PC-9 (cell line): ENCODE results near the gene PSEN1. TPM values are rescaled to one million over a fixed set of nuclear protein-coding genes. Genes with fewer than 3 reads are reported as not detected.

Source experiments
- BruUV-seq: library from RNA; stranded (reverse); fragments of 400-500 nt; replicated peaks from 2 replicates; lab custom pipeline; 2021; lab: Mats Ljungman, UMichigan
- CTCF ChIA-PET: fragments of 300-600 bp; sonication (Branson Sonifier 250); formaldehyde crosslinking; loops from one replicate; lab custom pipeline; 2022; ENCODE audit warnings: antibody characterized with exemption; lab: Charles Lee
- POLR2A ChIA-PET: fragments of 300-600 bp; sonication (Branson Sonifier 250); formaldehyde crosslinking; loops from one replicate; lab custom pipeline; 2022; ENCODE audit warnings: antibody characterized with exemption; ENCODE audit not compliant: unreplicated experiment; lab: Charles Lee
- DNase-seq, 2 experiments: peaks; one replicate each; pipeline versions ENCODE4 v3.0.0 to v3.0.0-alpha.2; 2015 to 2022; ENCODE audit warnings: mixed read lengths in 1 of 2
- H2AFZ ChIP-seq: fragments of 200-600 bp; sonication (generic); 2 replicates; pipeline ENCODE4 v1.8.1; 2017; ENCODE audit warnings: antibody characterized with exemption
- H3F3A ChIP-seq: fragments of 200-600 bp; sonication (generic); 2 replicates; pipeline ENCODE4 v1.8.1; 2017; ENCODE audit warnings: antibody characterized with exemption, mild to moderate bottlenecking, low read depth; ENCODE audit not compliant: insufficient read depth
- H3K27ac ChIP-seq: fragments of 200-600 bp; sonication (generic); 2 replicates; pipeline ENCODE4 v1.6.1; 2016; ENCODE audit warnings: mixed run types
- H3K27me3 ChIP-seq: fragments of 200-600 bp; sonication (generic); 2 replicates; pipeline ENCODE4 v1.6.1; 2016; ENCODE audit warnings: low read depth, mixed run types; ENCODE audit not compliant: insufficient read depth
- H3K36me3 ChIP-seq: fragments of 200-600 bp; sonication (generic); 2 replicates; pipeline ENCODE4 v1.6.1; 2016; ENCODE audit warnings: low read depth, mixed run types
- H3K4me1 ChIP-seq: fragments of 200-600 bp; sonication (generic); replicated peaks from 2 replicates; pipeline ENCODE4 v1.6.1; 2016; ENCODE audit warnings: mixed run types; ENCODE audit not compliant: insufficient read depth
- H3K4me2 ChIP-seq: fragments of 200-600 bp; sonication (generic); 2 replicates; pipeline ENCODE4 v1.6.1; 2017; ENCODE audit warnings: mixed run types
- H3K4me3 ChIP-seq: fragments of 200-600 bp; sonication (generic); 2 replicates; pipeline ENCODE4 v1.6.1; 2016; ENCODE audit warnings: mixed run types
- H3K79me2 ChIP-seq: fragments of 200-600 bp; sonication (generic); 2 replicates; pipeline ENCODE4 v1.6.1; 2017; ENCODE audit warnings: low read depth, mixed run types
- H3K9me2 ChIP-seq: fragments of 200-600 bp; sonication (generic); 2 replicates; pipeline ENCODE4 v1.8.1; 2017; ENCODE audit warnings: mild to moderate bottlenecking; ENCODE audit not compliant: insufficient read depth
- H3K9me3 ChIP-seq: fragments of 200-600 bp; sonication (generic); 2 replicates; pipeline ENCODE4 v1.8.1; 2016; ENCODE audit warnings: low read depth; ENCODE audit not compliant: insufficient read depth
- H4K20me1 ChIP-seq: fragments of 200-600 bp; sonication (generic); 2 replicates; pipeline ENCODE4 v1.8.1; 2017; ENCODE audit not compliant: insufficient read depth
- EZH2 ChIP-seq: fragments of 200-600 bp; sonication (generic); IDR thresholded peaks from 2 replicates; pipeline ENCODE4 v1.8.0; 2017; ENCODE audit warnings: antibody characterized with exemption, low read depth
- intact Hi-C: fragments of 100-400 bp; cut with micrococcal nuclease; formaldehyde crosslinking; loops from one replicate; pipeline ENCODE4 v1.10.0; 2022; ENCODE audit not compliant: unreplicated experiment
- total RNA-seq: library from RNA; stranded (reverse); gene quantifications from 2 replicates; pipeline ENCODE4 v1.2.3, GENCODE V29; 2021
- TF ChIP-seq, protein P1 (sequence below): fragments of 200-600 bp; sonication (generic); conservative IDR thresholded peaks from 2 replicates; pipeline ENCODE4 v1.6.1; 2017; ENCODE audit warnings: mixed run types, antibody characterized with exemption, mild to moderate bottlenecking, moderate library complexity

Gene PSEN1
- total RNA-seq, 1 experiment from 2014 or later, result 44.0 TPM

DNA sequence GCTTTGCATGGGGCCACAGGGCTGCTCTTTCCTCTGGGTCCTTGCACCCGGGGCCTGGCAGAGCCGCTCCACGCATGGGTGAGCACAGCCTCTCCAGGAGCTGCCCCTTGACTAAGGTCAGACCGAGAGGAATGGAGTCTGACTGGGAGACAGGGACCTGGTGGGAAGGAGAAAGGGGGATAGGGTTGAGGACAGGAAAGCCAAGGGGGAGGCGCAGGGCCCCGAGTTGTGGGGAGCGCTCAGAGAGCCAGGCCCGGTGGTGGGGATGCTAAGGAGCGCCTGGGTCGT, 117.0 kb downstream of the PSEN1 start:
- Histone ChIP-seq H3K4me1 (no peaks in the 10 kb centered on the region), H3K36me3 (no peaks in the 10 kb centered on the region), H3F3A (no peaks in the 10 kb centered on the region), H2AFZ (no peak overlapping the region), H3K79me2 (no peaks in the 10 kb centered on the region), H3K4me3 (no peak overlapping the region), H3K27ac (no peak overlapping the region), H4K20me1 (no peaks in the 10 kb centered on the region), H3K4me2 (no peak overlapping the region), H3K9me3 (no peaks in the 10 kb centered on the region), H3K27me3 (no peaks in the 10 kb centered on the region), H3K9me2 (no peaks in the 10 kb centered on the region)
- no peak for DNase-seq
- ChIA-PET CTCF (no interaction called here), POLR2A (no interaction called here)
- intact Hi-C loops, result no loop called here
- TF ChIP-seq EZH2, result no peak
- TF ChIP-seq, protein P1, sequence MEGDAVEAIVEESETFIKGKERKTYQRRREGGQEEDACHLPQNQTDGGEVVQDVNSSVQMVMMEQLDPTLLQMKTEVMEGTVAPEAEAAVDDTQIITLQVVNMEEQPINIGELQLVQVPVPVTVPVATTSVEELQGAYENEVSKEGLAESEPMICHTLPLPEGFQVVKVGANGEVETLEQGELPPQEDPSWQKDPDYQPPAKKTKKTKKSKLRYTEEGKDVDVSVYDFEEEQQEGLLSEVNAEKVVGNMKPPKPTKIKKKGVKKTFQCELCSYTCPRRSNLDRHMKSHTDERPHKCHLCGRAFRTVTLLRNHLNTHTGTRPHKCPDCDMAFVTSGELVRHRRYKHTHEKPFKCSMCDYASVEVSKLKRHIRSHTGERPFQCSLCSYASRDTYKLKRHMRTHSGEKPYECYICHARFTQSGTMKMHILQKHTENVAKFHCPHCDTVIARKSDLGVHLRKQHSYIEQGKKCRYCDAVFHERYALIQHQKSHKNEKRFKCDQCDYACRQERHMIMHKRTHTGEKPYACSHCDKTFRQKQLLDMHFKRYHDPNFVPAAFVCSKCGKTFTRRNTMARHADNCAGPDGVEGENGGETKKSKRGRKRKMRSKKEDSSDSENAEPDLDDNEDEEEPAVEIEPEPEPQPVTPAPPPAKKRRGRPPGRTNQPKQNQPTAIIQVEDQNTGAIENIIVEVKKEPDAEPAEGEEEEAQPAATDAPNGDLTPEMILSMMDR, result no peak
- no TSS peak for BruUV-seq

- no peak for DNase-seq
- no peaks in the 10 kb centered on the region for H4K20me1 ChIP-seq
- intact Hi-C loops, result no loop called here
- POLR2A ChIA-PET, result no interaction called here
- TF ChIP-seq, protein P1, result no peak
- TF ChIP-seq EZH2, result no peak
- H3K4me2 ChIP-seq, result no peak overlapping the region
- H3F3A ChIP-seq, result no peaks in the 10 kb centered on the region
- no peak overlapping the region for H3K27ac ChIP-seq
- CTCF ChIA-PET, result no interaction called here
- H3K9me2 ChIP-seq, result no peaks in the 10 kb centered on the region
- no peaks in the 10 kb centered on the region for H3K4me1 ChIP-seq
- no TSS peak for BruUV-seq
- no peaks in the 10 kb centered on the region for H3K27me3 ChIP-seq
- no peaks in the 10 kb centered on the region for H3K9me3 ChIP-seq
- H3K4me3 ChIP-seq, result no peak overlapping the region
- H3K79me2 ChIP-seq, result no peaks in the 10 kb centered on the region
- H2AFZ ChIP-seq, result no peak overlapping the region
- H3K36me3 ChIP-seq, result no peaks in the 10 kb centered on the region
Observed at GRCh38 chr14:73253721-73254120, 117.4 kb downstream of the PSEN1 start.

GRCh38 chr14:73254247-73255004, 118.1 kb downstream of the PSEN1 start:
- CTCF ChIA-PET, result no interaction called here
- no peak overlapping the region for H2AFZ ChIP-seq
- H3F3A ChIP-seq, result no peaks in the 10 kb centered on the region
- H3K9me3 ChIP-seq, result no peaks in the 10 kb centered on the region
- H3K36me3 ChIP-seq, result no peaks in the 10 kb centered on the region
- H3K4me2 ChIP-seq, result no peak overlapping the region
- no peaks in the 10 kb centered on the region for H3K4me1 ChIP-seq
- BruUV-seq, result no TSS peak
- intact Hi-C loops, result no loop called here
- POLR2A ChIA-PET, result no interaction called here
- no peaks in the 10 kb centered on the region for H4K20me1 ChIP-seq
- DNase-seq, result no peak
- H3K9me2 ChIP-seq, result no peaks in the 10 kb centered on the region
- H3K4me3 ChIP-seq, result no peak overlapping the region
- H3K27me3 ChIP-seq, result no peaks in the 10 kb centered on the region
- TF ChIP-seq EZH2, result no peak
- TF ChIP-seq, protein P1, result no peak
- H3K27ac ChIP-seq, result no peak overlapping the region
- H3K79me2 ChIP-seq, result no peaks in the 10 kb centered on the region
